ENCODE measurements around the gene ST6GALNAC6. TPM values are rescaled to one million over a fixed set of nuclear protein-coding genes. Genes with fewer than 3 reads are reported as not detected.

ST6GALNAC6 gene
- polyA plus RNA-seq, 2 of the 4 experiments (the other 2 are of a cell fraction): 8.2 to 25.2 TPM

DNA sequence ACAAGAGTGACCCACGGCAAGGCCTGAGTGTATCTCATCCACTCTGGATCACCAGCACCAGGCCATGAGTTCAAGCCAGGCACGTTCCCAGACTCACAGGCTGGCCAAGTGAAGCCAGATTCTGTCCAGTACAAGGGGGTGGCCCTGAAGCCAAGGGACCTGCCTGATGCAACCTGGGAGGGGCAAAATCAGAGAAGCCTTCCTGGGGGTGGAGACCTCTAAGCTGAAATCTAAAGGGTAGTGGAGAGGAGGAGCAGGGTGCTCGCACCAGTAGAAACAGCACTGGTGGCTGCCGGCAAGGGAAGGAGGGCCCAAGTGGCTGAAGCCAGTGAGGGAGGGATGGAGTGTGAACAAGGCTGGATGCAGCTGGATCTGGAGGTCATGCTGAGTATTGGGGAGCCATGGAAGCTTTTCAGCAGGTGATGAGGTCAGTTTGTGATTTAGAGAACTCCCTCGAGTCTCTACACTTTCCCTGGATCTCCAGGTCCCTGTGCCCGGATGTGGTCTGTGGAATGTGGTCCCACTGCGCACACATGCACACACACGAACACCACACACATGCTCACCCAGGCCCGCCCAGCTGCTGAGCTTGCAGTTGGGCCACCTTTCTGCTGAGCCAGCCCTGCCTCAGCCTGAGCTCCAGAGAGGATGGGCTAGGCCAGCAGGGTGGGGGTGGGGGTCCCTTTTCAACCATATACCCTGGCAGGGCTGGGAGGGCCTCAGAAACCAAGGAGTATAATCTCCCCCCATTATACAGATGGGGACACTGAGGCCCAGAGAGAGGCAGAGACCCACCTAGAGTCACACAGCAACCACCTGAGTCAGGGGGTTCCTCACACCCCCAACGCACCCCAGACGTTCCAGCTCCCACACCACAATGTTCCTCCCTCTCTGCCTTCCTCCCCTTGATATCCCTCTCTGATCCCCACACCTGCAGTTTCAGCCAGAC is 29.5 kb upstream of the ST6GALNAC6 start:
- no peaks in the 10 kb centered on the region for H3K9me3 ChIP-seq
- no peak for FAIRE-seq
- 78% methylated on average over 11 of the region's 11 CpGs for WGBS (ENCODE audit: missing lambda C conversion rate)
- ChIA-PET POLR2A (interaction anchor here (0.6 kb wide), 1 partner anchor 12 kb away, joined by 5 read pairs; the partner anchor contains the start of gene ST6GALNAC4), CTCF (interaction anchor here (0.6 to 35.7 kb wide), 7 partner anchors 8 to 194 kb away, joined by 3 to 827 read pairs (median 13); partner anchors contain the start of gene TOR2A)
- H3K4me1 ChIP-seq: peaks cover 47% of the 10 kb centered on the region
- no peak overlapping the region for H3K4me3 ChIP-seq
- no peak for ATAC-seq
- TF ChIP-seq, protein P1, sequence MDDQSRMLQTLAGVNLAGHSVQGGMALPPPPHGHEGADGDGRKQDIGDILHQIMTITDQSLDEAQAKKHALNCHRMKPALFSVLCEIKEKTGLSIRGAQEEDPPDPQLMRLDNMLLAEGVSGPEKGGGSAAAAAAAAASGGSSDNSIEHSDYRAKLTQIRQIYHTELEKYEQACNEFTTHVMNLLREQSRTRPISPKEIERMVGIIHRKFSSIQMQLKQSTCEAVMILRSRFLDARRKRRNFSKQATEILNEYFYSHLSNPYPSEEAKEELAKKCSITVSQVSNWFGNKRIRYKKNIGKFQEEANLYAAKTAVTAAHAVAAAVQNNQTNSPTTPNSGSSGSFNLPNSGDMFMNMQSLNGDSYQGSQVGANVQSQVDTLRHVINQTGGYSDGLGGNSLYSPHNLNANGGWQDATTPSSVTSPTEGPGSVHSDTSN (IDR thresholded peaks at IDR 0.05): peak; percentile 55; the same call in 1 of the 2 replicates
- TF ChIP-seq CBX2 (IDR thresholded peaks at IDR 0.05; ENCODE audit: borderline replicate concordance, low read depth) (no peak), FOXS1 (CRISPR knock-in tag; IDR thresholded peaks at IDR 0.05) (no peak)
- TF ChIP-seq, protein P2, sequence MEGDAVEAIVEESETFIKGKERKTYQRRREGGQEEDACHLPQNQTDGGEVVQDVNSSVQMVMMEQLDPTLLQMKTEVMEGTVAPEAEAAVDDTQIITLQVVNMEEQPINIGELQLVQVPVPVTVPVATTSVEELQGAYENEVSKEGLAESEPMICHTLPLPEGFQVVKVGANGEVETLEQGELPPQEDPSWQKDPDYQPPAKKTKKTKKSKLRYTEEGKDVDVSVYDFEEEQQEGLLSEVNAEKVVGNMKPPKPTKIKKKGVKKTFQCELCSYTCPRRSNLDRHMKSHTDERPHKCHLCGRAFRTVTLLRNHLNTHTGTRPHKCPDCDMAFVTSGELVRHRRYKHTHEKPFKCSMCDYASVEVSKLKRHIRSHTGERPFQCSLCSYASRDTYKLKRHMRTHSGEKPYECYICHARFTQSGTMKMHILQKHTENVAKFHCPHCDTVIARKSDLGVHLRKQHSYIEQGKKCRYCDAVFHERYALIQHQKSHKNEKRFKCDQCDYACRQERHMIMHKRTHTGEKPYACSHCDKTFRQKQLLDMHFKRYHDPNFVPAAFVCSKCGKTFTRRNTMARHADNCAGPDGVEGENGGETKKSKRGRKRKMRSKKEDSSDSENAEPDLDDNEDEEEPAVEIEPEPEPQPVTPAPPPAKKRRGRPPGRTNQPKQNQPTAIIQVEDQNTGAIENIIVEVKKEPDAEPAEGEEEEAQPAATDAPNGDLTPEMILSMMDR (IDR thresholded peaks at IDR 0.05): no peak
- peak overlapping the region; percentile 18 to 83; a peak in 5 of 6 replicates for H3K27ac ChIP-seq
- peak in 1 of 2 experiments; percentile 52 for DNase-seq (ENCODE audit: low read depth in 1 of 2, low spot score in 1 of 2)
- peak overlapping the region; percentile 33; the same call in 2 of the 3 replicates for H3K4me2 ChIP-seq

DNA sequence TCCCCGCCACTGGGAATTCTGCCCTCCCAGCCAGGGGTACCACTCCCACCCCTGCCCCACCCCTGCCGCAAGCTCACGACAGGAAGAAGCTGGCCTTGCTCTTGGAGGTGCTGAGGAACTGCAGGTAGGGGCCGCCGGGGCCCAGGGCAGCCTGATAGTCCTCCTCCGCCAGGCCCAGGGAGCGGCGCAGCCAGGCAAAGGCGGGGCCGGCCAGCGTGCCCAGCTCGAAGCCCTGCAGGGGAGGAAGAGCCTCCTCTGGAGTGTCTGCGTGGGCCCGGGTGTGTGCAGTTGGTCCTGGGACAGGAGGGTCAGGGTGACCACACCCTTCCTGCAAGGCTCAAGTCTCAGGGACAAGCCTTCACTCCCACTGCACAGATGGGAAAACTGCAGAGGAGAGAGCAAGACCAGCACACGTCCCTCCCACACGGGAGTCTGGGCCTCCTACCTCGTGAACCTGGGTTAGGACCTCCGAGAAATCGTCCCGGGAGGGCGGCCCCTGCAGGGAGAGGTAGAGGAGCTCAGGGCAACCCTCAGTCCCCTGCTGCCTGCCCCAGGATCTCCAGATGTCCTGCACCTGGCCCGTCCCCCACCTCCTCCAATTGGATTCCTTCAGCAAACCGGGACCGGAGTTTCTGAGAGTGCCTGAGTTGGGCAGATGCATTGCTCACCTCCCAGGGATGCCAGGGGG is 28.7 kb upstream of the ST6GALNAC6 start:
- H3K4me1 ChIP-seq: peaks cover 53% of the 10 kb centered on the region
- TF ChIP-seq EP300 (IDR thresholded peaks at IDR 0.05) (no peak), TFCP2L1 (CRISPR knock-in tag; IDR thresholded peaks at IDR 0.05) (no peak), MAZ (IDR thresholded peaks at IDR 0.05; ENCODE audit: borderline replicate concordance, low read depth, low read length) (no peak), SREBF2 (IDR thresholded peaks at IDR 0.05) (no peak)
- TF ChIP-seq, protein P3, sequence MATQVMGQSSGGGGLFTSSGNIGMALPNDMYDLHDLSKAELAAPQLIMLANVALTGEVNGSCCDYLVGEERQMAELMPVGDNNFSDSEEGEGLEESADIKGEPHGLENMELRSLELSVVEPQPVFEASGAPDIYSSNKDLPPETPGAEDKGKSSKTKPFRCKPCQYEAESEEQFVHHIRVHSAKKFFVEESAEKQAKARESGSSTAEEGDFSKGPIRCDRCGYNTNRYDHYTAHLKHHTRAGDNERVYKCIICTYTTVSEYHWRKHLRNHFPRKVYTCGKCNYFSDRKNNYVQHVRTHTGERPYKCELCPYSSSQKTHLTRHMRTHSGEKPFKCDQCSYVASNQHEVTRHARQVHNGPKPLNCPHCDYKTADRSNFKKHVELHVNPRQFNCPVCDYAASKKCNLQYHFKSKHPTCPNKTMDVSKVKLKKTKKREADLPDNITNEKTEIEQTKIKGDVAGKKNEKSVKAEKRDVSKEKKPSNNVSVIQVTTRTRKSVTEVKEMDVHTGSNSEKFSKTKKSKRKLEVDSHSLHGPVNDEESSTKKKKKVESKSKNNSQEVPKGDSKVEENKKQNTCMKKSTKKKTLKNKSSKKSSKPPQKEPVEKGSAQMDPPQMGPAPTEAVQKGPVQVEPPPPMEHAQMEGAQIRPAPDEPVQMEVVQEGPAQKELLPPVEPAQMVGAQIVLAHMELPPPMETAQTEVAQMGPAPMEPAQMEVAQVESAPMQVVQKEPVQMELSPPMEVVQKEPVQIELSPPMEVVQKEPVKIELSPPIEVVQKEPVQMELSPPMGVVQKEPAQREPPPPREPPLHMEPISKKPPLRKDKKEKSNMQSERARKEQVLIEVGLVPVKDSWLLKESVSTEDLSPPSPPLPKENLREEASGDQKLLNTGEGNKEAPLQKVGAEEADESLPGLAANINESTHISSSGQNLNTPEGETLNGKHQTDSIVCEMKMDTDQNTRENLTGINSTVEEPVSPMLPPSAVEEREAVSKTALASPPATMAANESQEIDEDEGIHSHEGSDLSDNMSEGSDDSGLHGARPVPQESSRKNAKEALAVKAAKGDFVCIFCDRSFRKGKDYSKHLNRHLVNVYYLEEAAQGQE (IDR thresholded peaks at IDR 0.05): no peak
- ChIA-PET CTCF (interaction anchor here (0.6 to 3.4 kb wide), 4 partner anchors 15 to 190 kb away, joined by 3 to 26 read pairs (median 8); no protein-coding TSS in a partner anchor), POLR2A (interaction anchor here (1.0 kb wide), 1 partner anchor 11 kb away, joined by 5 read pairs; the partner anchor contains the start of gene ST6GALNAC4)
- H3K4me3 ChIP-seq: no peak overlapping the region
- 63% methylated on average over 15 of the region's 24 CpGs for WGBS (ENCODE audit: missing lambda C conversion rate)
- DNase-seq (ENCODE audit: low read depth in 1 of 2, low spot score in 1 of 2): no peak
- peak overlapping the region; percentile 33; the same call in 2 of the 3 replicates for H3K4me2 ChIP-seq
- FAIRE-seq: no peak
- ATAC-seq: no peak
- no peaks in the 10 kb centered on the region for H3K9me3 ChIP-seq
- H3K27ac ChIP-seq: peak overlapping the region; percentile 18 to 83; a peak in 5 of 6 replicates
